Epithelial cell of proximal tubule (primary cell): ENCODE results near the gene SLC26A2. TPM values are rescaled to one million over a fixed set of nuclear protein-coding genes. Genes with fewer than 3 reads are reported as not detected.

Source experiments
- DNase-seq: peaks from one replicate; pipeline ENCODE4 v3.0.0-alpha.2; 2011; ENCODE audit warnings: low read depth
- H3K4me3 ChIP-seq: 2 replicates; pipeline ENCODE4 v1.5.1; 2011; ENCODE audit warnings: low read depth, mild to moderate bottlenecking, low read length
- total RNA-seq: library from RNA; depleted of rRNA; stranded (reverse); fragments of >200 nt; gene quantifications from 2 replicates; pipeline ENCODE4 v1.2.3, GENCODE V29; 2015
- TF ChIP-seq, protein P1 (sequence below): conservative IDR thresholded peaks from 2 replicates; pipeline ENCODE4 v1.5.1; 2012; ENCODE audit warnings: low read depth, mild to moderate bottlenecking, low read length

SLC26A2 gene
- total RNA-seq, 1 donor from 2014 or later = 11.9 TPM

DNA sequence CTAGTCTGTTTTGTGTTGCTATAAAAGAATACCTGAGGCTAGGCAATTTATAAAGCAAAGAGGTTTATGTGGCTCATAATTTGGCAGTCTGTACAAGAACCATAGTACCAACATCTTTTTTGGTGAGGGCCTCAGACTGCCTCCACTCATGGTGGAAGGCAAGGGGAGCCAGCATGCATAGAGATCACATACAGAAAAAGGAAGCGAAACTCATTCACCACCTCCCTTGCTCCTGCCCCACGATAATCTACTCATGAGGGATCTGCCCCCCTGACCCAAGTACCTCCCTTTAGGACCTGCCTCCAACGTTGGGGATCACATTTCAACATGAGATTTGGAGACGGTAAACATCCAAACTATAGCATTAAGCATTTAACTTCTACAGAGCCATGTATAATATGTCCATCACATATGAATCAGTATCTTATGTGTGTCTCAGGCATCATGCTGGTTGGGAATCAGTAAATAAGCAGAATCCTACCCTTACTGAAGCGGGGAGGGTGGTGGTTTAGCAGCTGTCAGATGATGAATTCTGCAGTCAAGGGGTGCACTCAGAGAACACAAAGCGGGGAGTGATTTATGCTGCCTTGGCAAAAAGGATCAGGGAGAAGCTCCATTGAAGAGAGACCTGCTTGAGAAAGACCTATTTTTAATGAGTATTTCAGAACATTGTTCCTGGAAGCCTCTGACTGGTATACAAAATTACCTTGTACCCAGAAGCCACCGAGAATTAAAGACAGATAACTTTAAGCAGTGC, 74.8 kb downstream of the SLC26A2 start:
- H3K4me3 ChIP-seq = no peak overlapping the region
- DNase-seq = no peak
- TF ChIP-seq, protein P1, sequence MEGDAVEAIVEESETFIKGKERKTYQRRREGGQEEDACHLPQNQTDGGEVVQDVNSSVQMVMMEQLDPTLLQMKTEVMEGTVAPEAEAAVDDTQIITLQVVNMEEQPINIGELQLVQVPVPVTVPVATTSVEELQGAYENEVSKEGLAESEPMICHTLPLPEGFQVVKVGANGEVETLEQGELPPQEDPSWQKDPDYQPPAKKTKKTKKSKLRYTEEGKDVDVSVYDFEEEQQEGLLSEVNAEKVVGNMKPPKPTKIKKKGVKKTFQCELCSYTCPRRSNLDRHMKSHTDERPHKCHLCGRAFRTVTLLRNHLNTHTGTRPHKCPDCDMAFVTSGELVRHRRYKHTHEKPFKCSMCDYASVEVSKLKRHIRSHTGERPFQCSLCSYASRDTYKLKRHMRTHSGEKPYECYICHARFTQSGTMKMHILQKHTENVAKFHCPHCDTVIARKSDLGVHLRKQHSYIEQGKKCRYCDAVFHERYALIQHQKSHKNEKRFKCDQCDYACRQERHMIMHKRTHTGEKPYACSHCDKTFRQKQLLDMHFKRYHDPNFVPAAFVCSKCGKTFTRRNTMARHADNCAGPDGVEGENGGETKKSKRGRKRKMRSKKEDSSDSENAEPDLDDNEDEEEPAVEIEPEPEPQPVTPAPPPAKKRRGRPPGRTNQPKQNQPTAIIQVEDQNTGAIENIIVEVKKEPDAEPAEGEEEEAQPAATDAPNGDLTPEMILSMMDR = no peak

DNA sequence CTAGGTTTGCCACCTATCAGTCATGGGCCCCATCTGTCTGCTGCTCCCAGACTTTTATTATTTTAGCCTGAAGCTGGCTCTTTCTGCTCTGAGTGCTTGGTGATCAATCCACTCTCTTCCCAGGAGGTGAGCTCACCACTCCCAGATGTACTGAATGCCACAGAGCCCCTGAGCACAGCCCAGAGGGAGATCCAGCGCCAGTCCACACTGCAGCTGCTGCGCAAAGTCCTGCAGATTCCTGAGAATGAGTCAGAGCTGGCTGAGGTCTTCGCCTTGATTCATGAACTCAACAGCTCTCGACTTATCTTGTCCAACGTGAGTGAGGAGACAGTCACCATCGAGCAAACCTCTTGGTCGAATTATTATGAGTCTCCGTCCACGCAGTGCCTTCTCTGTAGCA, 76.0 kb downstream of the SLC26A2 start:
- DNase-seq = no peak
- H3K4me3 ChIP-seq = no peak overlapping the region
- TF ChIP-seq, protein P1 = no peak

Other genes with a start within 250 kb of the SLC26A2 start
- gene PPARGC1B, start 230.4 kb upstream of the SLC26A2 start, total RNA-seq = 0.81 and 1.3 TPM in 2 replicates
- gene PDE6A, start 16.0 kb upstream of the SLC26A2 start, total RNA-seq = not detected in 2 replicates
- gene TIGD6, start 39.9 kb downstream of the SLC26A2 start, total RNA-seq = 0.75 and 3.8 TPM in 2 replicates
- 28.4 and 29.1 TPM in 2 replicates for gene HMGXB3, start 40.0 kb downstream of the SLC26A2 start, total RNA-seq
- gene CSF1R, start 125.8 kb downstream of the SLC26A2 start, total RNA-seq = not detected in 2 replicates
- gene PDGFRB, start 195.1 kb downstream of the SLC26A2 start, total RNA-seq = 2.2 and 4.6 TPM in 2 replicates
- gene CDX1, start 206.0 kb downstream of the SLC26A2 start, total RNA-seq = not detected in 2 replicates
- not detected in 2 replicates for gene SLC6A7, start 229.3 kb downstream of the SLC26A2 start, total RNA-seq